SK-MEL-5 (cell line): Measurements from ENCODE around the gene TMEM266. TPM values are rescaled to one million over a fixed set of nuclear protein-coding genes. Genes with fewer than 3 reads are reported as not detected.

Experiments used
- DNase-seq: peaks from one replicate; pipeline ENCODE4 v3.0.0-alpha.2; 2016; ENCODE audit warnings: low read depth, low spot score
- in situ Hi-C: cut with HindIII; loops from 2 replicates; pipeline ENCODE4 v1.10.0; 2016; ENCODE audit warnings: low sequenced_read_pairs, high pct_unique_total_duplicates, low pct_unique_long_range_greater_than_20kb
- total RNA-seq: library from RNA; depleted of rRNA; stranded (reverse); fragments of >200 nt; shearing (Covaris generic); gene quantifications from 2 replicates; pipeline ENCODE4 v1.2.3, GENCODE V29; 2014

TMEM266 gene
- total RNA-seq, 1 experiment from 2014 or later, result 1.9 TPM

GRCh38 chr15:76109046-76109445 lies 49.3 kb downstream of the TMEM266 start:
- in situ Hi-C loops, result no loop called here
- DNase-seq, result no peak

- DNase-seq, result no peak
- in situ Hi-C loops, result no loop called here
These were observed 54.8 kb downstream of the TMEM266 start for GRCh38 chr15:76114561-76114960.

- DNase-seq, result no peak
- in situ Hi-C loops, result no loop called here
These were observed 56.5 kb downstream of the TMEM266 start for GRCh38 chr15:76116138-76116885.

- in situ Hi-C loops, result no loop called here
- DNase-seq, result no peak
These were observed 57.4 kb downstream of the TMEM266 start for GRCh38 chr15:76117181-76117580.

GRCh38 chr15:76118767-76119166 lies 59.0 kb downstream of the TMEM266 start:
- DNase-seq, result no peak
- in situ Hi-C loops, result no loop called here

GRCh38 chr15:76123031-76123430 lies 63.2 kb downstream of the TMEM266 start:
- no peak for DNase-seq
- in situ Hi-C loops, result no loop called here

GRCh38 chr15:76127169-76127568 lies 67.4 kb downstream of the TMEM266 start:
- in situ Hi-C loops, result no loop called here
- DNase-seq, result no peak

- in situ Hi-C loops, result no loop called here
- DNase-seq, result no peak
These were observed 68.1 kb downstream of the TMEM266 start for GRCh38 chr15:76127880-76128279.

- in situ Hi-C loops, result no loop called here
These were observed 74.8 kb downstream of the TMEM266 start for GRCh38 chr15:76134537-76134936.

GRCh38 chr15:76135516-76135915 lies 75.7 kb downstream of the TMEM266 start:
- in situ Hi-C loops, result no loop called here
- DNase-seq, result no peak

More at GRCh38 chr15:76134537-76134936, 74.8 kb downstream of the TMEM266 start:
- DNase-seq, result no peak

GRCh38 chr15:76138436-76138835 lies 78.7 kb downstream of the TMEM266 start:
- DNase-seq, result no peak
- in situ Hi-C loops, result no loop called here

- peak; percentile 85 for DNase-seq
- in situ Hi-C loops, result no loop called here
These were observed 79.7 kb downstream of the TMEM266 start for GRCh38 chr15:76139368-76140073.

- DNase-seq, result no peak
- in situ Hi-C loops, result no loop called here
These were observed 80.3 kb downstream of the TMEM266 start for GRCh38 chr15:76140074-76140464.

- no peak for DNase-seq
- in situ Hi-C loops, result no loop called here
These were observed 87.0 kb downstream of the TMEM266 start for GRCh38 chr15:76146812-76147211.

GRCh38 chr15:76147906-76148570 lies 88.3 kb downstream of the TMEM266 start:
- in situ Hi-C loops, result no loop called here
- peak; percentile 59 for DNase-seq

- in situ Hi-C loops, result no loop called here
- DNase-seq, result no peak
These were observed 89.6 kb downstream of the TMEM266 start for GRCh38 chr15:76149291-76149915.

- no peak for DNase-seq
- in situ Hi-C loops, result no loop called here
These were observed 90.7 kb downstream of the TMEM266 start for GRCh38 chr15:76150513-76150912.

GRCh38 chr15:76150971-76151598 lies 91.3 kb downstream of the TMEM266 start:
- DNase-seq, result peak; percentile 78
- in situ Hi-C loops, result no loop called here
